ENCODE measurements around the gene ABTB2.

The ABTB2 gene

DNA sequence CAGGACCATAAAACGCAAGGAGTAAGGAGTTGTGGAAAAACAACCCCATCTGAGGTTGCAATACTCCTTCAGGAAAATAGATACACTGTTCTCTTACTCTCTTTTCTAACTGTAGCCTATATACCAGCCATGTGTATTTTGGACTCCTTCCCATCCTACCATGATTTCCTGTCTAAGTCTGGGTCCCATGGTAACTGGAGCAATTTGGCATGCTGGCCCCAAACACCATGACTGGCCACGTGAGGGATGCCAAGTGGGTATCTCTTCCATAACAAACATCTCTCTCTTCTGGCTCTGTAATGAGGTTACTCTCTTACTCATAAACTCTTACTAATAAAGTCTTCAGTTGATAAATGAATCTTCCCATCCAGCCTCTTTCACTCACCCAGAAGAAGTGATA, 26.5 kb downstream of the ABTB2 start:
- Histone ChIP-seq H3K27me3 (ENCODE audit: insufficient read depth, poor library complexity, severe bottlenecking) (no peaks in the 10 kb centered on the region), H3K4me3 (replicated peaks; ENCODE audit: insufficient read depth, low read length) (no peak overlapping the region), H3K27ac (replicated peaks) (no peak overlapping the region)
- TF ChIP-seq GABPA (IDR thresholded peaks at IDR 0.05; ENCODE audit: low read depth) = no peak
- TF ChIP-seq POLR2AphosphoS5 (IDR thresholded peaks at IDR 0.05; ENCODE audit: low read depth) = no peak
- no peak for TF ChIP-seq SPI1 (IDR thresholded peaks at IDR 0.05; ENCODE audit: borderline replicate concordance, low read depth)
- TF ChIP-seq, protein P1, sequence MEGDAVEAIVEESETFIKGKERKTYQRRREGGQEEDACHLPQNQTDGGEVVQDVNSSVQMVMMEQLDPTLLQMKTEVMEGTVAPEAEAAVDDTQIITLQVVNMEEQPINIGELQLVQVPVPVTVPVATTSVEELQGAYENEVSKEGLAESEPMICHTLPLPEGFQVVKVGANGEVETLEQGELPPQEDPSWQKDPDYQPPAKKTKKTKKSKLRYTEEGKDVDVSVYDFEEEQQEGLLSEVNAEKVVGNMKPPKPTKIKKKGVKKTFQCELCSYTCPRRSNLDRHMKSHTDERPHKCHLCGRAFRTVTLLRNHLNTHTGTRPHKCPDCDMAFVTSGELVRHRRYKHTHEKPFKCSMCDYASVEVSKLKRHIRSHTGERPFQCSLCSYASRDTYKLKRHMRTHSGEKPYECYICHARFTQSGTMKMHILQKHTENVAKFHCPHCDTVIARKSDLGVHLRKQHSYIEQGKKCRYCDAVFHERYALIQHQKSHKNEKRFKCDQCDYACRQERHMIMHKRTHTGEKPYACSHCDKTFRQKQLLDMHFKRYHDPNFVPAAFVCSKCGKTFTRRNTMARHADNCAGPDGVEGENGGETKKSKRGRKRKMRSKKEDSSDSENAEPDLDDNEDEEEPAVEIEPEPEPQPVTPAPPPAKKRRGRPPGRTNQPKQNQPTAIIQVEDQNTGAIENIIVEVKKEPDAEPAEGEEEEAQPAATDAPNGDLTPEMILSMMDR (IDR thresholded peaks at IDR 0.05; ENCODE audit: insufficient read depth, low read length) = no peak
- TF ChIP-seq, protein P2, sequence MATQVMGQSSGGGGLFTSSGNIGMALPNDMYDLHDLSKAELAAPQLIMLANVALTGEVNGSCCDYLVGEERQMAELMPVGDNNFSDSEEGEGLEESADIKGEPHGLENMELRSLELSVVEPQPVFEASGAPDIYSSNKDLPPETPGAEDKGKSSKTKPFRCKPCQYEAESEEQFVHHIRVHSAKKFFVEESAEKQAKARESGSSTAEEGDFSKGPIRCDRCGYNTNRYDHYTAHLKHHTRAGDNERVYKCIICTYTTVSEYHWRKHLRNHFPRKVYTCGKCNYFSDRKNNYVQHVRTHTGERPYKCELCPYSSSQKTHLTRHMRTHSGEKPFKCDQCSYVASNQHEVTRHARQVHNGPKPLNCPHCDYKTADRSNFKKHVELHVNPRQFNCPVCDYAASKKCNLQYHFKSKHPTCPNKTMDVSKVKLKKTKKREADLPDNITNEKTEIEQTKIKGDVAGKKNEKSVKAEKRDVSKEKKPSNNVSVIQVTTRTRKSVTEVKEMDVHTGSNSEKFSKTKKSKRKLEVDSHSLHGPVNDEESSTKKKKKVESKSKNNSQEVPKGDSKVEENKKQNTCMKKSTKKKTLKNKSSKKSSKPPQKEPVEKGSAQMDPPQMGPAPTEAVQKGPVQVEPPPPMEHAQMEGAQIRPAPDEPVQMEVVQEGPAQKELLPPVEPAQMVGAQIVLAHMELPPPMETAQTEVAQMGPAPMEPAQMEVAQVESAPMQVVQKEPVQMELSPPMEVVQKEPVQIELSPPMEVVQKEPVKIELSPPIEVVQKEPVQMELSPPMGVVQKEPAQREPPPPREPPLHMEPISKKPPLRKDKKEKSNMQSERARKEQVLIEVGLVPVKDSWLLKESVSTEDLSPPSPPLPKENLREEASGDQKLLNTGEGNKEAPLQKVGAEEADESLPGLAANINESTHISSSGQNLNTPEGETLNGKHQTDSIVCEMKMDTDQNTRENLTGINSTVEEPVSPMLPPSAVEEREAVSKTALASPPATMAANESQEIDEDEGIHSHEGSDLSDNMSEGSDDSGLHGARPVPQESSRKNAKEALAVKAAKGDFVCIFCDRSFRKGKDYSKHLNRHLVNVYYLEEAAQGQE (IDR thresholded peaks at IDR 0.05; ENCODE audit: insufficient replicate concordance, low read depth) = no peak
- DNase-seq (ENCODE audit: low read depth in 1 of 2, low spot score in 1 of 2) = no peak

DNA sequence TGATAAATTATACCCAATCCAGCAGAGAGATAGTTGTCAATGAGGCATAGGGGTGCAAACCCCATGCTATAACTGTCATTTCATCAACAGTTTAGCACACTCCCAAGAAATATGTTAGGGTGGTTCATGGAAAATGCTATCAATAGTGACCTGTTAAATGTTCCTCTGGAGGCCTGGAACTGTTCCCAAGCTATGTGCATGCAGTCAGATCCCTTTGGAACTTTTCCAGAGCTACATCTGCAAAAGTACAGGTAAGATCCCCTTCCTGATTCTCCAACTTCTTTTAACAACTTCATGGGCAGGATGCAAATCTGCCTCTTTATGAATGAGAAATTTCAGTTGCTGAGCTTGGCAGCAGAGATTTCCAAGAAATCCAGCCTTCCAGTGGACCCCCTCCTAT, 27.2 kb downstream of the ABTB2 start:
- H3K27ac ChIP-seq (replicated peaks) = no peak overlapping the region
- DNase-seq (ENCODE audit: low read depth in 1 of 2, low spot score in 1 of 2) = no peak
- TF ChIP-seq, protein P2 (IDR thresholded peaks at IDR 0.05; ENCODE audit: insufficient replicate concordance, low read depth) = no peak
- TF ChIP-seq, protein P1 (IDR thresholded peaks at IDR 0.05; ENCODE audit: insufficient read depth, low read length) = no peak
- TF ChIP-seq POLR2AphosphoS5 (IDR thresholded peaks at IDR 0.05; ENCODE audit: low read depth) (no peak), GABPA (IDR thresholded peaks at IDR 0.05; ENCODE audit: low read depth) (no peak), SPI1 (IDR thresholded peaks at IDR 0.05; ENCODE audit: borderline replicate concordance, low read depth) (no peak)
- H3K4me3 ChIP-seq (replicated peaks; ENCODE audit: insufficient read depth, low read length) = no peak overlapping the region
- no peaks in the 10 kb centered on the region for H3K27me3 ChIP-seq (ENCODE audit: insufficient read depth, poor library complexity, severe bottlenecking)

DNA sequence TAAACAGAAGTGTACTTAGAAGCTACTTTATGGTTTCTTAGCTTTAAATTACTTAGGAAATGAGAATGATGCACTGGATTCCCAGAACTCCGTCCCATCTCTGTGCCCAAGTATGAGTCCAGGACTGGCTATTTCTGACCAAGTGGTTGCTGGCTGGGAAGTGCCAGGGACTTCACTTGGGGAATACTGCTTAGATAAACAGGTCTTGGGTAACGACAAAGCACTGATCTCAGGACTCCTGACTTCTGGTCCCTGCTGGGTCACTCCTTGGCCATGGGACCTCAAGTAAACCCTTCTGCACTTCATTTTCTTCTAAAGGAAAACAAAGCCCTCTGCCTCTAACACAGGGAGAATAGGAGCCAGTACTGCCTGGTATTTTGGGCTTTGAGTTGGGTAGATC, 27.9 kb downstream of the ABTB2 start:
- Histone ChIP-seq H3K27ac (replicated peaks) (no peak overlapping the region), H3K4me3 (replicated peaks; ENCODE audit: insufficient read depth, low read length) (no peak overlapping the region), H3K27me3 (ENCODE audit: insufficient read depth, poor library complexity, severe bottlenecking) (no peaks in the 10 kb centered on the region)
- TF ChIP-seq SPI1 (IDR thresholded peaks at IDR 0.05; ENCODE audit: borderline replicate concordance, low read depth) (no peak), GABPA (IDR thresholded peaks at IDR 0.05; ENCODE audit: low read depth) (no peak), POLR2AphosphoS5 (IDR thresholded peaks at IDR 0.05; ENCODE audit: low read depth) (no peak)
- TF ChIP-seq, protein P2 (IDR thresholded peaks at IDR 0.05; ENCODE audit: insufficient replicate concordance, low read depth) = no peak
- TF ChIP-seq, protein P1 (IDR thresholded peaks at IDR 0.05; ENCODE audit: insufficient read depth, low read length) = no peak
- no peak for DNase-seq (ENCODE audit: low read depth in 1 of 2, low spot score in 1 of 2)
